CD4-positive, alpha-beta memory T cell (primary cell): ENCODE data around the gene SLC1A6. TPM values are rescaled to one million over a fixed set of nuclear protein-coding genes. Genes with fewer than 3 reads are reported as not detected.

ENCODE experiments used
- CTCF ChIA-PET: fragments of 350-600 bp; sonication (Branson Sonifier 250); formaldehyde crosslinking; loops from one replicate; lab custom pipeline; 2021; ENCODE audit warnings: inconsistent platforms; ENCODE audit not compliant: partially characterized antibody; lab: Charles Lee
- POLR2A ChIA-PET: fragments of 350-600 bp; sonication (Branson Sonifier 250); formaldehyde crosslinking; loops from one replicate; lab custom pipeline; 2021; ENCODE audit not compliant: partially characterized antibody; lab: Charles Lee
- DNase-seq, 5 donors: peaks; one replicate each; pipeline versions ENCODE4 v3.0.0 to v3.0.0-alpha.2; 2020 to 2022; ENCODE audit warnings: mixed read lengths in 1 of 5
- H3K27ac ChIP-seq: one replicate; pipeline ENCODE4 v1.7.0; 2013; ENCODE audit warnings: low read depth, low read length
- H3K27me3 ChIP-seq: 2 replicates; pipeline ENCODE4 v1.7.0; 2013; ENCODE audit warnings: mild to moderate bottlenecking, low read length, moderate library complexity; ENCODE audit not compliant: insufficient read depth
- H3K36me3 ChIP-seq: 2 replicates; pipeline ENCODE4 v1.7.0; 2013; ENCODE audit warnings: mild to moderate bottlenecking, low read length, moderate library complexity; ENCODE audit not compliant: insufficient read depth
- H3K4me1 ChIP-seq: 2 replicates; pipeline ENCODE4 v1.7.0; 2013; ENCODE audit warnings: mild to moderate bottlenecking, low read length, moderate library complexity; ENCODE audit not compliant: insufficient read depth
- H3K4me3 ChIP-seq, 2 donors: one replicate each; pipeline ENCODE4 v1.7.0; 2013; ENCODE audit warnings: low read length in 2 of 2, mild to moderate bottlenecking in 1 of 2
- H3K9me3 ChIP-seq, 2 donors: one replicate each; pipeline ENCODE4 v1.7.0; 2013; ENCODE audit warnings: low read length in 2 of 2, control low read depth in 1 of 2; ENCODE audit not compliant: control insufficient read depth in 1 of 2
- H3K27ac Mint-ChIP-seq, 7 donors: one replicate each; pipeline ENCODE4 v1.8.0; 2020 to 2021; ENCODE audit warnings: mixed read lengths in 7 of 7, mild to moderate bottlenecking in 6 of 7, inconsistent platforms in 3 of 7, moderate library complexity in 3 of 7
- H3K27me3 Mint-ChIP-seq, 2 donors: one replicate each; pipeline ENCODE4 v1.8.0; 2020 to 2021; ENCODE audit warnings: mixed read lengths in 2 of 2
- H3K36me3 Mint-ChIP-seq, 2 donors: one replicate each; pipeline ENCODE4 v1.8.0; 2020 to 2021; ENCODE audit warnings: mixed read lengths in 2 of 2, inconsistent platforms in 1 of 2, mild to moderate bottlenecking in 1 of 2
- H3K4me1 Mint-ChIP-seq, 4 donors: one replicate each; pipeline ENCODE4 v1.8.0; 2020 to 2021; ENCODE audit warnings: mixed read lengths in 4 of 4, mild to moderate bottlenecking in 1 of 4
- H3K4me3 Mint-ChIP-seq, 8 donors: one replicate each; pipeline ENCODE4 v1.8.0; 2020 to 2021; ENCODE audit warnings: mixed read lengths in 8 of 8, mild to moderate bottlenecking in 7 of 8, moderate library complexity in 6 of 8, inconsistent platforms in 3 of 8
- H3K9me3 Mint-ChIP-seq, 8 donors: one replicate each; pipeline ENCODE4 v1.8.0; 2020 to 2021; ENCODE audit warnings: mixed read lengths in 8 of 8, mild to moderate bottlenecking in 5 of 8, inconsistent platforms in 3 of 8, moderate library complexity in 1 of 8
- intact Hi-C: fragments of 100-400 bp; cut with micrococcal nuclease; formaldehyde crosslinking; loops from one replicate; pipeline ENCODE4 v1.15.1; 2023
- polyA plus RNA-seq, 2 donors: library from polyadenylated mRNA; unstranded; fragments of 300-500 nt; fragmentation: Illumina TruSeq; gene quantifications; one replicate each; pipeline ENCODE4 v1.2.3, GENCODE V29; 2021
- total RNA-seq, 2 experiments: library from RNA; stranded (reverse); gene quantifications; one replicate each; pipeline ENCODE4 v1.2.3, GENCODE V29; 2021

SLC1A6 gene
- total and polyA plus RNA-seq, 4 experiments from 2014 or later, result not detected

DNA sequence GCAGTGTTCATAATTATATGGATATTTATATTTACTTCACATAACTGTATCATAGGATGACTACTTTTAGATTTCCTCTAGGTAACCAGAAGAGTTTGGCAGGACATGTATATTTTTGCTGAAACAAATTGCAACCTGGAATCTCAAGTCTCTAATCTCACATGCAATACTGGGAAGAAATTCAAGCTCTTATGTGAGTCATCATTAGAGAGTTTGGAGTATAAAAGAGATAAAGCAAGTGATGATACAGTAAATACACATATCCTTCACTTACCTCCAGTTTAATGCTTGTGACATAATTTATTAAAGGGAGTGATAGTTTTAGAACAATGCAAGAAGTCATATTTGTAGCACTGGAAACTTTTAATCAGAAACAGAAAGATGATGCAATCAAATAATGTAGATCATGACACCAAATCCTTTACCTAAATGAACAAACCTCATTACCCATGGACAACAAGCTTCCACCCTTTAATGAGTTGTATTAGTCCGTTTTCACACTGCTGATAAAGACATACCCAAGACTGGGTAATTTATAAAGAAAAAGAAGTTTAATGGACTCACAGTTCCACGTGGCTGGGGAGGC is 77.9 kb downstream of the SLC1A6 start:
- no peak overlapping the region for H3K4me3 ChIP-seq
- POLR2A ChIA-PET, result interaction anchor here (0.6 kb wide), 1 partner anchor 1282 kb away, joined by 3 read pairs; no protein-coding TSS in a partner anchor
- no peaks in the 10 kb centered on the region for H3K36me3 ChIP-seq
- H3K9me3 ChIP-seq, result no peaks in the 10 kb centered on the region
- CTCF ChIA-PET, result no interaction called here
- no peaks in the 10 kb centered on the region for H3K9me3 Mint-ChIP-seq
- no peak overlapping the region for H3K27ac ChIP-seq
- no peaks in the 10 kb centered on the region for H3K4me1 ChIP-seq
- no peak for DNase-seq
- intact Hi-C loops, result no loop called here
- peaks cover 30 to 31% of the 10 kb centered on the region in 2 donors for H3K27me3 Mint-ChIP-seq
- no peaks in the 10 kb centered on the region for H3K4me1 Mint-ChIP-seq
- H3K36me3 Mint-ChIP-seq, result no peaks in the 10 kb centered on the region
- H3K27ac Mint-ChIP-seq, result no peak overlapping the region
- peaks cover 3% of the 10 kb centered on the region for H3K27me3 ChIP-seq
- H3K4me3 Mint-ChIP-seq, result no peak overlapping the region

Other genes starting within 250 kb of the SLC1A6 start
- gene ADGRE2, start 201.3 kb downstream of the SLC1A6 start, total RNA-seq, result under 1 TPM; 0.47 to 0.78 TPM
- under 1 TPM in 1 of 2 donors, not detected in 1; 0.26 TPM for gene ADGRE2, start 201.3 kb downstream of the SLC1A6 start, polyA plus RNA-seq
- gene OR7A5, start 144.7 kb downstream of the SLC1A6 start, total RNA-seq, result not detected
- not detected for gene OR7A5, start 144.7 kb downstream of the SLC1A6 start, polyA plus RNA-seq
- gene OR7C1, start 144.7 kb downstream of the SLC1A6 start, total RNA-seq, result not detected
- not detected for gene OR7C1, start 144.7 kb downstream of the SLC1A6 start, polyA plus RNA-seq
- gene OR7A10, start 130.9 kb downstream of the SLC1A6 start, total RNA-seq, result not detected
- not detected for gene OR7A10, start 130.9 kb downstream of the SLC1A6 start, polyA plus RNA-seq
- not detected for gene OR7A17, start 93.7 kb downstream of the SLC1A6 start, total RNA-seq
- gene OR7A17, start 93.7 kb downstream of the SLC1A6 start, polyA plus RNA-seq, result not detected
- not detected for gene OR7C2, start 38.4 kb downstream of the SLC1A6 start, total RNA-seq
- not detected for gene OR7C2, start 38.4 kb downstream of the SLC1A6 start, polyA plus RNA-seq
- gene CASP14, start 69.6 kb upstream of the SLC1A6 start, total RNA-seq, result not detected
- gene CASP14, start 69.6 kb upstream of the SLC1A6 start, polyA plus RNA-seq, result under 1 TPM in 1 of 2 donors, not detected in 1; 0.09 TPM
- gene OR1I1, start 102.3 kb upstream of the SLC1A6 start, total RNA-seq, result not detected
- gene OR1I1, start 102.3 kb upstream of the SLC1A6 start, polyA plus RNA-seq, result not detected
- not detected for gene SYDE1, start 127.5 kb upstream of the SLC1A6 start, total RNA-seq
- gene SYDE1, start 127.5 kb upstream of the SLC1A6 start, polyA plus RNA-seq, result not detected
- under 1 TPM; 0.14 to 0.23 TPM for gene NOTCH3, start 221.1 kb upstream of the SLC1A6 start, total RNA-seq
- gene NOTCH3, start 221.1 kb upstream of the SLC1A6 start, polyA plus RNA-seq, result not detected